Fibroblast of lung (primary cell): ENCODE data around the gene RIPOR3.

Experiments
- EZH2 ChIP-seq: IDR thresholded peaks from 2 replicates; pipeline ENCODE4 v1.5.1; 2012; ENCODE audit warnings: low read length, control low read depth, mild to moderate bottlenecking; ENCODE audit errors: missing control alignments
- TF ChIP-seq, protein P1 (sequence below), 2 donors: IDR thresholded peaks in 1 of 2; conservative IDR thresholded peaks in 1 of 2; 1 replicate in 1 of 2; 2 replicates in 1 of 2; pipeline ENCODE4 v1.5.1; 2011 to 2012; ENCODE audit warnings: low read length in 2 of 2, control low read depth in 1 of 2, inconsistent platforms in 1 of 2, low read depth in 1 of 2, mild to moderate bottlenecking in 1 of 2

GRCh38 chr20:50551288-50551687 is 140.1 kb downstream of the RIPOR3 start:
- TF ChIP-seq, protein P1, sequence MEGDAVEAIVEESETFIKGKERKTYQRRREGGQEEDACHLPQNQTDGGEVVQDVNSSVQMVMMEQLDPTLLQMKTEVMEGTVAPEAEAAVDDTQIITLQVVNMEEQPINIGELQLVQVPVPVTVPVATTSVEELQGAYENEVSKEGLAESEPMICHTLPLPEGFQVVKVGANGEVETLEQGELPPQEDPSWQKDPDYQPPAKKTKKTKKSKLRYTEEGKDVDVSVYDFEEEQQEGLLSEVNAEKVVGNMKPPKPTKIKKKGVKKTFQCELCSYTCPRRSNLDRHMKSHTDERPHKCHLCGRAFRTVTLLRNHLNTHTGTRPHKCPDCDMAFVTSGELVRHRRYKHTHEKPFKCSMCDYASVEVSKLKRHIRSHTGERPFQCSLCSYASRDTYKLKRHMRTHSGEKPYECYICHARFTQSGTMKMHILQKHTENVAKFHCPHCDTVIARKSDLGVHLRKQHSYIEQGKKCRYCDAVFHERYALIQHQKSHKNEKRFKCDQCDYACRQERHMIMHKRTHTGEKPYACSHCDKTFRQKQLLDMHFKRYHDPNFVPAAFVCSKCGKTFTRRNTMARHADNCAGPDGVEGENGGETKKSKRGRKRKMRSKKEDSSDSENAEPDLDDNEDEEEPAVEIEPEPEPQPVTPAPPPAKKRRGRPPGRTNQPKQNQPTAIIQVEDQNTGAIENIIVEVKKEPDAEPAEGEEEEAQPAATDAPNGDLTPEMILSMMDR (conservative IDR thresholded peaks at IDR 0.05 in 1 of 2, IDR thresholded peaks at IDR 0.05 in 1 of 2; ENCODE audit: low read depth in 1 of 2, low read length in 2 of 2) = no peak
- no peak for TF ChIP-seq EZH2
